HG02588 (cell line): ENCODE results near the gene CEP112.

Experiments used
- ATAC-seq: cut with Tn5 transposase; IDR thresholded peaks from one replicate; pipeline ENCODE4 v1.9.1; 2021; ENCODE audit warnings: mild to moderate bottlenecking, moderate library complexity; ENCODE audit not compliant: unreplicated experiment

The CEP112 gene

DNA sequence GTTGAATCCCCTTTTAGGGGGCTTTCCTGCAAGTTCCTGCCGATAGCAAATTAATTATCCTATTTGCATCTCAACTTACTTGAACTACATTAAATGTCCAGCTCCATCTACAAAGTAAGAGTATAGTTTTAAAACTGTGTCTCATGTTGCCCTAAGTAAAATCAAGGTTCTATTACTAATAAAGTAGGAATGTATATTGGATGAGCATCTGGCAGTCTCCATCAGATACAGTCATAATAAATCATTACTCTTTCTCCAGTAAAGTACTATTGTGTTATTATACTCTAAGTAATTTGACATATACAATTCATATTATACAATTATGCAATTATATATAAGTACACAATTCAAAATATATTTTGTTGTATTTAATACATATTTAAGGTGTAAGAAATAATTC, 249.3 kb downstream of the CEP112 start:
- ATAC-seq = no peak

DNA sequence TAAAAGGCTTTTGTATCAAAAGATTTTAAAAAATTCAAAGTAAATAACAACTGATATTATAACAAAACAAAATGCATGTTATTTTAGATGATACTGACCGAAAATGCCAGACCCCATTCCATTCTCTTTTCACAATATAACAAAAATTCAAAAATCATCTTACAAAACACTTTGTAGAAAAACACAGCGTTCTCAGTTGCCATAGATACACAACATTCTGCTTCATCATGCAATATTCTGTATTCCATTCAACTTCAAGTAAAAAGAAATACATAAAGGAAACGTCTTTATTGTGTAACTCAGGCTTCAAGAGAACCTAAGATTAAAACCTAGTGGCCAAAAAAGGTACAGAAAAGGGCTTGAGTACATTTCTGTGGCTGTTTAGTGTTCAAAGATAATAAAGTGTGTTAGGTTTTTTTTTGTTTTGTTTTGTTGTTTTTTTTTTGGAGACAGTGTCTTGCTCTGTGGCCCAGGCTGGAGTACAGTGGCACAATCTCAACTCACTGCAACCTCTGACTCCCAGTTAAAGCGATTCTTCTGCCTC, 250.5 kb downstream of the CEP112 start:
- no peak for ATAC-seq

DNA sequence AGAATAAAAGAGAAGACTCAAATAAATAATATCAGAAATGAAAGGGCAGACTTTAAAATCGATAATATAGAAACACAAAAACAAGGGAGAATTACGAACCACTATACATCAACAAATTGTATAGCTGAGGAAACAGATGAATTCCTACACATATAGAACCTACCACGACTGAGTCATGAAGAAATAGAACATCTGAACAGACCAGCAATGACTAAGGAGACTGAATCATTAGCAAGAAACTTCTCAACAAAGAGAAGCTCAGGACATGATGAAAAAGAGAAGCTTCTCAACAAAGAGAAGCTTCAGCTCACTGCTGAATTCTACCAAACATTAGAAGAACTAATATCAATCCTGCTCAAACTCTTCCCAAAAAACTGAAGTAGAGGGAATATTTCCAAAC, 255.9 kb downstream of the CEP112 start:
- no peak for ATAC-seq

DNA sequence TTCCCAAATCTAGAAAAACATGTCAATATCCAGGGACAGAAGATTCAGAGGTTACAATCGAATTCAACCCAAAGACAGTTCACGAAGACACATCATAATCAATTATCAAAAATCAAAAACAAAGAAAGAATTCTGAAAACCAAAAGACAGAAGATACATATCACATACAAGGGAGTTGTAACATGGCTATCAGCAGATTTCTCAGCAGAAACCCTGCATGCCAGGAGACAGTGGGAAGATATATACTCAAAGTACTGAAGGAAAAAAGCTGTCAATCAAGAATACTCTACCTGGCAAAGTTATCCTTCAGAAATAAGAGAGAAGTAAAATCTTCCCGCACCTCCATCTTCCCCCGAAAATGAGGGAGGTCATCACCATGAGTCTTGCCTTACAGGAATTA, 258.6 kb downstream of the CEP112 start:
- ATAC-seq = no peak

DNA sequence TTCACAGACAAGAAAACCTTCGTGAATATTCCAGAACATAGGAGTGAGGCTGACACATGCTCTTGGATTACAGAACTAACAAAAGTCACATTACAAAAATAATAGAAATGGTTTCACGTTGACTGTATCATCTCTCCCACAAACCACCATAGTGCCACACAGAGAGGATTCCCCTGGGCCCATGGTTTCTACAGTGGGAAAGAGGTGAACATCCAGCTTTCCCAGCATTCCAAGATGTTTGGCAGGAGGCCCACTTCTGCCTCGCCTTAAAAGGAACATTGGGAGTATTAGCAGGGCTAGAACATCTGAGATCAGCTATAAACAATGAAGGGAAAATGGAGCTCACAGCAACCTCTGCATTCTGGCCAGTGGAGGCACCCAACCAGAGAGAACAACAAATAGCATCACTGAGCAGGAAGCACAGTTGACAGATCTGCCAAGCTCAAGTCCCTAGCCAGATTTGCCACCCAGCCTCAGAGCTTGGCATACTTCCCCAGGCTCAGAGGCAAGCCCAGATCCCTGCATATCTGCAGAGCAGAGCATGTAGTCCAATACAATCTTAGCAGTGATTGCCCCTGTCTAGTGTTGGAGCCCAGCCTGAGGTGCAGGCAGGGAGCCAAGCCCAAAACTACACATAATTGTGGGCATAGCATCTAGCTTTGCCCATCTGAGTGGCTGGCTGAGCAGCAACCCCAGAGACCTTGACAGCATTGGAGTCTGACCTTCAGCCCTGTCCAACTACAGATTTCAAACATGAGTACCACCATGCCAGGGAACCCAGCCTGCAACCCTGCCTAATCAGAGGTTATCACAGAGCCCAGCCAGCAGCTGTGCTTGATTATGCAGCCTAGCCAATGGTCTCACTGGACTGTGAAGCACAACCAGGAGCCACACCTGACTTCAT, 260.4 kb downstream of the CEP112 start:
- no peak for ATAC-seq

DNA sequence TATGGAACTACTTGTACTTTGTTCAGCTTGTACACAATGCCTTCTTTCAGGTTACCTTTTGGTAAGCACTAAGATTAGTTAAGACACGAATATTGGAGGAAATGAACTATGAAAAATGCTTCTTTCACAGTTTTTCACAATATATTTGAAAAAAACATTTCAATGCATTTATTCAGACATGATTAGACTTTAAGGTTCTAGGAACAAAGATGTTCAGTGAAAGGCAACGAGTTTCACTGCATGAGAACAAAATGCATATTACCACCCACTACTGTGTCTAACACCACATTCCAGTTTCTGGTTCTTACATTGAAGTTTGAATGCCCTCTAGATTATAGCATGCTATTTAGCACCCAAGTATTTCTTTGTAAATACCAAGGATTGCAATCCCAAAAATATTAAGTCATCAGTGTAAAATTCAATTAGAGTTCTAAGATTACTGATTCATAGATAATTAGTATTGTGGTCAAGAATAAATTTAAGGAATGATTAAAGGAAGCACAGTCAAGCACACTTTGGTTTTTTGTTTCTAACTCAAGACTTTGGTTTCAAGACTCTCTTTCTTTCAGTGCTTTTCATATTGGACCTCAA, 261.7 kb downstream of the CEP112 start:
- no peak for ATAC-seq

DNA sequence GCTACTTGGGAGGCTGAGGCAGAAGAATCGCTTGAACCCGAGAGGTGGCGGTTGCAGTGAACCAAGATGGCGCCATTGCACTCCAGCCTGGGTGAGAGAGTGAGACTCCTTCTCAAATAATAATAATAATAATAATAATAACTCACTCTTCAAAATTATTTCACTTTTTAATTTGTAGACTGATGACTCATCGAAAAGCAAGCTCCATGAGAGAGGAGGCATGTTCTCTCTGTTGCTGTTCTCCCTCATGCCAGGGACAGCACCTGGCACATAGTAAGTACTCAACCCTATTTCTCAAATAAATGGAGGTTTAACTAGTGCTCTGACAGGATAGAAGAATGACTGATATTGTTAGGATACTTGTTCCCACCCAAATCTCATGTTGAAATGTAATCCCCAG, 265.3 kb downstream of the CEP112 start:
- no peak for ATAC-seq

DNA sequence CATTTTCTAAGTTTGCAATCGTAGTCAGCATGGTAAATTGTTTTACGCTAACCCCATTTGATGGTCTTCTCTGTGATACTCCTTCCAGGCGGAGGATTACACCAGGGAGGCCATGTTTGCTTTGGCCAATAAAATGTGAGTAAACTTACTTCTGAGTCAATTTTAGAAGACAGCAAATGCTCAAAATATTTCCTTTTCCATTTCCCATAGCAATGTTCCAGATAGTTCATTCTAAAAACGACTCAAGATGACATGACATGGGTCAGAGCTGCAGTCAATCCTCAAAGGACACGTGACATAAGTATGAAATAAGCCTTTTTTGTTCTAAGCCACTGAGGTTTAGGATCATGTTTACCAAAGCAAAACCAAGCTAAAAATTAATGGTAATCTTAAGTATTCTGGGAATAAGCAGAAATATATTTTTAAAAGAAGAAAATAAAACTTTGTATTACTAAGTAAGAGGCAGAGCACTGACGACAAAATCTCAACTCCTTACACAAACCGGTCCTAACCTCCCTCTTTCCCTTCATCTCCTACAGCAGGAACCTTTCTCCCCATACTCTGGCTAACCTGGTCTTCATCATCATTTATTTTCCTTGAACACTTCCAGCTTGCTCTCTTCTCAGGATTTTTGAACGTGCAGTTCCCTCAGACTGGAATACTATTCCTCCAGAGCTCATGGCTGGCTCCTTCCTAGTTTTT, 266.2 kb downstream of the CEP112 start:
- ATAC-seq = no peak

DNA sequence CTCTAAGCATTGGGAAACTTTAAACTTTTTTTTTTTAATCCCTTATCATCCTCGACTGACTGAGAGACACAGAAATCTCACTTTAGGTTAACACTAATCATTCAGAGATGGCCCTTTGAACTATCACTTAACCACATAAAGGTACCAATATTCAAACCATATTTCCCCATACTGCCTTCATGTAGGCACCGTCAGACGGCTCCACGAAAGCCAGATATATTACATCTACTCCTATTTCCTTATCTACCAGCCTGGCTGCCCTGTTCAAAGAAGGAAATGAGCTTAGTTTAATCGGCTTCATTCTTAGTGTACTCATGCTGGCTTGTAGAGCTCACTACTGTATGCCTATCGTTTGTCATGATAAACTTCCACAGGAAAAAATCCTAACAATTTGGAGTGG, 270.9 kb downstream of the CEP112 start:
- no peak for ATAC-seq

DNA sequence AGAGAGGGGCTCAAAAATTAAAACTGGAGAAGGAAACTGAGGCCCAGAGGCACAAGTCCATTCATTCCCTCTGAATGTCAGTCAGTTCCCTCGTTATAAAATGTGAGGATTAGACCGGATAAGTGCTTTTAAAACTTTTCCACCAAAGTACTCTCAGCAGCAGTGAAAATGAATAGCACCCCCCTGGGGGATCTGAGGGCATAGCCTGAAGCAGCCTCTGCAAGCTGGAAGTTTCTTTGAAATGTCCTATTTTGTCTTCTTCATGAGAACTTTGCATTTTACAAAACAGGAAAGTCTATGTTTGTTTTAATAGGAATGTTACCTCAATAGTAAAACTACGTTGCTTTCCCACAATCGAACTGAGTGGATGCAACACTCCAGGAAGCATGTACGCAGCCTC, 273.0 kb downstream of the CEP112 start:
- no peak for ATAC-seq

DNA sequence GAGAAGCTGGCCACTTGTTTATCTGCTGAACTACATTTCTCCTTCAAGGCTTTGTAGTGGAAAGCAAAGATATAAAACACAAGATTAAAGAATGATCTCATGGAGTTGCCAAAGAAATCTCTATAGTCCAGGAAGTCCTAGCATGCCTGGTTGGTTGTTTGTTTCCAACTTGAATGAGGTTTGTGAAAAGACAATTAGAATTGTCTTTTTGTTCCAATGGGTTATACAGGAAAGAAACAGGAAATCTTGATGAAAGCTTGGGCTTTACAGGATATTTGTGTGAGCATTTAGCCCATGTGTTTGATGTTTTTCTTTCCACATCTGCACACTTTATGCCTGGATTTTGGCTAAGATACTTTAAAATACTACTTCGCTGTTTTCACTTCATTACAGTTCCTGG, 273.4 kb downstream of the CEP112 start:
- ATAC-seq = no peak

DNA sequence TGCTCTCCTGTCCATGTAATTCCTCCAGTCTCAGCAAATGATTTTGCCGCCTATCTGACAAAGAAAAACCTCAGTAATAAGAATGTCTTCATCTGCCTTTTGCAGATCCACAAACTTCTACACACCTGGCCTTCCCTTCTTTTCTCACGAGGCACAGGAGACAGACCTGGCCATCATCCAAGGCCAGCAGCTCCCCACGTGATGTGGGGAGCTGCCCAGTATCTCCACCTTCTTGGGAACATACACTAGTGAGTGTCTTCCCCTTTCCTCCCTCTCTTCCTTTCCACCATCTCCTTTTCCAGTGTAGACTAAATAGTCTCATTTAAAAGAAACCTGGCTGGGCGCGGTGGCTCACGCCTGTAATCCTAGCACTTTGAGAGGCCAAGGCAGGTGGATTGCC, 274.4 kb downstream of the CEP112 start:
- no peak for ATAC-seq

DNA sequence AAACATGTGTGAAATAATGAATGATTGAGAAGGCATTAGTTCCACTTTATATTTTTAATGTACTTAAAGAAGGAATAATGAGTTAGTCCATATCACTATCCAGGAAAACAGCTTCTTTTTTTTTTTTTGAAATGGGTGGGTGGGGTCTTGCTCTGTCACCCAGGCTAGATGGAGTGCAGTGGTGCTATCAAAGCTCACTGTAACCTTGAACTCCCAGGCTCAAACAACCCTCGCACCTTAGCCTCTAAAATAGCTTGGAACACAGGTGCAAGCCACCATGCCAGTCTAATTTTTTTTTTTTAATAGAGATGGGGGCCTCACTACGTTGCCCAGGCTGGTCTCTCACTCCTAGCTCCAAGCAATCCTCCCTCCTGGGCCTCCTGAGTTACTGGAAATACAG, 275.5 kb downstream of the CEP112 start:
- no peak for ATAC-seq

DNA sequence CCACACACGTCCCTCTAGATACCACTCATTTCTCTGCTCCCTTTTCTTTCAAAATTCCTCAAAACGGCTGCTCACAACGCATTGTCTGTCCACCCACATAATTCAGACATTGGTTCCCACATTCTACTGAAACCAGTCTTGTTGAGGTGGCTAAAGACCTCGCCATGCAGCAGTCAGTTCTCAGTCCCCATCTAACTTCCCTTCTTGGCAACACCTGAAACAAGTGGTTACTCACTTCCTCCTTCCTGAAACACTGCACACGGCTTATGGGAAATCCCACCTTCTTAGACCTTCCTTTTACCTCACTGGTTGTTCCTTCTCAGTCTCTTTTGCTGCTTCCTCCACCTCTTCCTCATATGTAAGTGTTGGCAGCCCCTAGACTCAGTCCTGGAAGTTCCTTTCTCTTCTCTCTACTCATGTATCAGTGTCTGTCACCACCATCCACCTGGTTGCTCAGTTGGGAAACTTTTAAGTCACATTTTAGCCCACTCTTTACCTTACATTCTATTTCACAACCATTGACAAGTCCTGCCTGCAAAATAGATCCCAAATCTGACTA, 277.1 kb downstream of the CEP112 start:
- peak; percentile 99 for ATAC-seq

DNA sequence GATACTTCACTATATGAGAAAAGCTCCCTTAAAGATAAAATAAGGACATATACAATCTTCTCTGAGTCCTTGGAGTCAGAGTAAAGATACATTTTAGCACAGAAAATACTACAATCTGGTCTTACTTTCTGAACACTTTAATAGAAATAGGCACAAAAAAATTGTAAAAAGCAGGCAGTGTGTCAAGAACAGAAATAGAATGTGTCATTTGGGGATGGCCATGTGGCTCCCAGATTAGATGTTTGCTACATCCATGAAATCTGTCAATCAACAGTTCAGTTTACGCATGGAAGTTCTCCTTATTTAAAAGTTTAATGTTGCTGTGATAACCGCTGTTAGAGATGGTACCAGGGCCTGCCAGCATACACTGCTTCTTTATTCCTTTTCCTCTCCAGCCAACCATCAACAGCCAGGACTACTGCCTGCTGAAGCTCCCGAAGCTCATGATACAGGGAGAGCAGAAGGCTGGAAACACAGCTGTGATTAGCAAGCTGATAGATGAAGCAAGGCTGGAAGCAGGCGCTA, 278.5 kb downstream of the CEP112 start:
- ATAC-seq = no peak

DNA sequence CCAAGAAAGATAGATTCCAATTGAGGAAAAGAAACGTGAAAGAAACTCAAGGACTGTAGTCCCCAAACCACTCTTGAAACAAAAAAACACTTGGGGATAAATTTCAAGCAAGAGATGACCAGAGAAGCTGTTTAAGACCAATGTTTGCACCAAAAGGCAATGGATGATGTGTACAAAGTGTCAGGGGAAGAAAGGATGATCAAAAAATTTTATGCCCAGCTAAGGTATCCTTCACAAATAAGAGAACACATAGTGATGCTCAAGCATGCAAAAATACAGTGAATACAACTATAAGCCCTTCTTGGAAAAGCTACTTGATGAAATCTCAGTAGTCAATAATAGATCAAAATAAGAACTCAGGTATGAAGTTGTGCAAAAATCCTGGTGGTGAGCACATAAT, 281.1 kb downstream of the CEP112 start:
- ATAC-seq = no peak

DNA sequence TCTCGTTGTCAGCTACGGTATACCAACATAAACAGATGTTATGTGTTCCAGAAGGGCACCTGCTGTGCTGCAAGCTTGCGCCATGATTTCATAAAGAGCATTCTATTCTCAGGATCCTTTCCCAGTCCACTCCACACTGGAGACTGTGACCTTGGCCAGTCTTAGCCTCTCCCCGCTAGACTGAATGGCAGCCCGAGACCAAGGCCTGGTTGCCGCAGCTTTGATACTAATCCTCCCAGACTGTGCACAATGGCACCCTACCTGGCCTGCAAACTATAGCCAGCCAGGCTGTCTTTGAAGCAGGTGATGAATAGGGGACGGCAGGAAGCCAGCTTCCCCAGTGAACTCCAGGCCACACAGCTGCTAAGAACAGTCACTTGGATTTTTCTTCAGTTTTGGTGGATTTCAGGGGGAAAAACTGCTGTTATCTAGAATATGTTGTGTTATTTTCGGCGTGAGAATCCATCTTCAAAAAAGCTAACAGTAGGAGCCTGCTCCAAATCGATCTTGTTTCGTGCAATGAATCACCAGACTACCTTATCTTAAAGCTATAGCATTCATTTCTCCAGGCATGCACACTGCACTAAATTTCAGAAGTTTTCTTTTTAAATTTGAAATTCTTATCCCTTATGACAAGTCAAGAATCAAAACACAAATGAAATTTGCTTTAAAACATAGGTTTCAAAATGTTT, 289.0 kb downstream of the CEP112 start:
- ATAC-seq = no peak

DNA sequence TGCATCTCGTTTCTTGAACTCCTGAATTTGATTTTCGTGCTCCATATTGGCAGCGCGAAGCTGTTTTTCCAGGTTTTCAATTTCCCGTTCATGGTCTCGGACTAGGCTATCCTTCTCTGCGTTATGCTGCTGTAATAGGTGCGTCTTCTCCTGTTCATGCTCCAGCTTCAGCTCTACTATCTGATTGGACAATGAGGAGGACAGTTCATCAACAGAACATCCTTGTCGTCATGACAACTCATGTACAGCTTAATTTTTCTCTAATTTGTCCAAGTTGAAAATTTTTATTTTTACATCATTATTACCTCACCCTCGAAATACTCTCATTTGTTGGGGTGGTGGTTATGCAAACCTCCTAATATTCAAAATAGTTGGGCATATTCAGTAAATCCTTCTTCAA, 289.8 kb downstream of the CEP112 start:
- no peak for ATAC-seq

DNA sequence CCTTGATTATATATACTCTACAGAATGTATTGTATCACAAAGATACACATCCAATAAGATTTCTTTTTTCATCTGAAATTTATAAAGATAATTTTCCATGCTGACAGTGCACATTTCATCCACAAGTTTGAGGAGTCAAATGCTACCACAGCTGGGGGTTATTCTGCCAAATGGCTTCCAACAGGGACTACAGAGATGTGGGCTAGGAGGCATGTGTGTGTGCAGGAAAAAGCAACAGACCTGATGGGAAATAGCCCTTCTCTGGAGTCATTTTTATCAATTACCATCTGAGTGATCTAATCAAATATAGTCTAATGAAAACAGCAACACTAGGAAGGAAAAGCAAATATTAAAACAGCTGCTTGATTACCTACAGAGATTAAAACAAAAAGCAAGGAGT, 290.5 kb downstream of the CEP112 start:
- no peak for ATAC-seq

DNA sequence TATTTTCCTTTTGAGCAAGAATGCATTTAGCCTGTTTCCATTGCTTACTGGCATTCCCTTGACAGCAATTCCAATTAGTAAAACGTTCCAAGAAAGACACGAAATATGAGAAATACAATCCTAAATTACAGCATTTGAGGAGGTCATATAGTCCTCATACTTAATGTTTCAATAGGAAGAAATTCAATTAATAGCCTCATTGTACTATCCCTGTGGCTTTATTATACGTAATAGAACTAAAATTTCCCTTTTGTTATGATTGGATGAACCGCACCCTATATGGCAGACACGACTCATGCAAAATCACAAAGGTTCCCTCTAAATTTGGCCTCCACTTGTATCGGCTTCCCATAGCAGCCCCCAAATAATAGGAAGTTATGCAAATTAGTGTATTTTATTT, 291.7 kb downstream of the CEP112 start:
- no peak for ATAC-seq

DNA sequence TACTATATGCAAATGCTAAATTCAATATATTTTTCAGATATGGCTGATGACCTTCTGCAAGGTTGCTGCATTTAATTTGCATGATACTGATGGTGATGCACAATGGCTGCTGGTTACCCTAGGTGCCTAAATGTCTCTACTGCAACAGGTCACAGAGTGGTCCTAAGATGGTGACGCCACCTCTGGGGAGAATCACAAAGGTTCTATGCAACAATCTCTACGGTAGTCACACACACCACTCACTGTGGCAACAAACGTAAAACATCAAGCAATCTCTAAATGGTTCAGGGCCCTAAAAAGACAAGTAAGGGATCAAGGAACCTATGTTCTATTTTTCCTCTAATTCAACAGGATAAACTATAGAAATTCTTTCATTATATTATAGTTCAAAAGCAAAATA, 293.3 kb downstream of the CEP112 start:
- ATAC-seq = no peak
